Measurements from ENCODE around the gene RNF208. TPM values are rescaled to one million over a fixed set of nuclear protein-coding genes. Genes with fewer than 3 reads are reported as not detected.
A peak's percentile ranks its signal among the peaks of the same experiment; 100 is the strongest.

The RNF208 gene
- total and polyA plus RNA-seq, 9 of the 15 experiments (the other 6 are each of a cell fraction or from before 2014, with no cell fraction given): 0.15 to 6.9 (median 0.50) TPM; not detected in 2

DNA sequence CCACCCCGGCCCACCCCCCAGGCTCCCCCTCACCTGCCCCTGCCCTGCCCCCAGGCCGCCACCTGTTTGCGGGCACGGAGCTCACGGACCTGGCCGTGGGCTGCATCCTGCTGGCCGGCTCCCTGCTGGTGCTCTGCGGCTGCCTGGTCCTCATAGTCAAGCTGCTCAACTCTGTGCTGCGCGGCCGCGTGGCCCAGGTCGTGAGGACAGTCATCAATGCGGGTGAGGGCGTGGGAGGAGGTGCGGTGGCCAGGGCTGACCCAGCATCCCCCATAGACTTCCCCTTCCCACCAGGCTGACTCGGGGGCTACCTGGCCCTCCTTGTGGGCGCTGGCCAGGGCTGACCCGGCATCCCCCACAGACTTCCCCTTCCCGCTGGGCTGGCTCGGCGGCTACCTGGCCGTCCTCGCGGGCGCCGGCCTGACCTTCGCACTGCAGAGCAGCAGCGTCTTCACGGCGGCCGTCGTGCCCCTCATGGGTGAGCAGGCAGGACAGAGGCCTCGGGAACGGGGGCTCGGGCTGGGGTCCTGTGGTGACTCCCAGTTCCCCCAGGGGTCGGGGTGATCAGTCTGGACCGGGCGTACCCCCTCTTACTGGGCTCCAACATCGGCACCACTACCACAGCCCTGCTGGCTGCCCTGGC is 12.1 kb upstream of the RNF208 start (continued):
- no peak for TF ChIP-seq MLLT1 (IDR thresholded peaks at IDR 0.05)
- no peak for TF ChIP-seq CHAMP1 (IDR thresholded peaks at IDR 0.05)
- peak; percentile 35 for TF ChIP-seq RBM22 (IDR thresholded peaks at IDR 0.05; ENCODE audit: low read depth, low read length, poor library complexity, severe bottlenecking)
- TF ChIP-seq FOXA3 (CRISPR knock-in tag; conservative IDR thresholded peaks at IDR 0.05 in 1 of 2, IDR thresholded peaks at IDR 0.05 in 1 of 2): no peak
- TF ChIP-seq MAX (CRISPR knock-in tag; IDR thresholded peaks at IDR 0.05): peak; percentile 68; the same call in 1 of the 2 replicates
- peak; percentile 21 for TF ChIP-seq FIP1L1 (IDR thresholded peaks at IDR 0.05; ENCODE audit: low read depth, low read length, poor library complexity, severe bottlenecking)

Measured in K562 (cell line).